ENCODE results near the gene CT45A1.
"Not testable (repeated sequence)": the region's sequence is repeated elsewhere in the genome, so short reads cannot be mapped to it uniquely, and the experiment has no call there.

Gene CT45A1

GRCh38 chrX:135737366-135738071 is 24.1 kb downstream of the CT45A1 start:
- Histone ChIP-seq H3K27me3 (ENCODE audit: insufficient read depth, poor library complexity, severe bottlenecking) (no peaks in the 10 kb centered on the region), H3K4me3 (replicated peaks; ENCODE audit: insufficient read depth, low read length) (no peak overlapping the region), H3K27ac (replicated peaks) (no peak overlapping the region)
- TF ChIP-seq REST (IDR thresholded peaks at IDR 0.05; ENCODE audit: insufficient replicate concordance, low read depth) (no peak), POLR2AphosphoS5 (IDR thresholded peaks at IDR 0.05; ENCODE audit: low read depth) (no peak), SPI1 (IDR thresholded peaks at IDR 0.05; ENCODE audit: borderline replicate concordance, low read depth) (no peak), GABPA (IDR thresholded peaks at IDR 0.05; ENCODE audit: low read depth) (no peak)
- TF ChIP-seq, protein P1, sequence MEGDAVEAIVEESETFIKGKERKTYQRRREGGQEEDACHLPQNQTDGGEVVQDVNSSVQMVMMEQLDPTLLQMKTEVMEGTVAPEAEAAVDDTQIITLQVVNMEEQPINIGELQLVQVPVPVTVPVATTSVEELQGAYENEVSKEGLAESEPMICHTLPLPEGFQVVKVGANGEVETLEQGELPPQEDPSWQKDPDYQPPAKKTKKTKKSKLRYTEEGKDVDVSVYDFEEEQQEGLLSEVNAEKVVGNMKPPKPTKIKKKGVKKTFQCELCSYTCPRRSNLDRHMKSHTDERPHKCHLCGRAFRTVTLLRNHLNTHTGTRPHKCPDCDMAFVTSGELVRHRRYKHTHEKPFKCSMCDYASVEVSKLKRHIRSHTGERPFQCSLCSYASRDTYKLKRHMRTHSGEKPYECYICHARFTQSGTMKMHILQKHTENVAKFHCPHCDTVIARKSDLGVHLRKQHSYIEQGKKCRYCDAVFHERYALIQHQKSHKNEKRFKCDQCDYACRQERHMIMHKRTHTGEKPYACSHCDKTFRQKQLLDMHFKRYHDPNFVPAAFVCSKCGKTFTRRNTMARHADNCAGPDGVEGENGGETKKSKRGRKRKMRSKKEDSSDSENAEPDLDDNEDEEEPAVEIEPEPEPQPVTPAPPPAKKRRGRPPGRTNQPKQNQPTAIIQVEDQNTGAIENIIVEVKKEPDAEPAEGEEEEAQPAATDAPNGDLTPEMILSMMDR (IDR thresholded peaks at IDR 0.05; ENCODE audit: insufficient read depth, low read length): no peak
- no peak for DNase-seq (ENCODE audit: low read depth in 1 of 2, low spot score in 1 of 2)

DNA sequence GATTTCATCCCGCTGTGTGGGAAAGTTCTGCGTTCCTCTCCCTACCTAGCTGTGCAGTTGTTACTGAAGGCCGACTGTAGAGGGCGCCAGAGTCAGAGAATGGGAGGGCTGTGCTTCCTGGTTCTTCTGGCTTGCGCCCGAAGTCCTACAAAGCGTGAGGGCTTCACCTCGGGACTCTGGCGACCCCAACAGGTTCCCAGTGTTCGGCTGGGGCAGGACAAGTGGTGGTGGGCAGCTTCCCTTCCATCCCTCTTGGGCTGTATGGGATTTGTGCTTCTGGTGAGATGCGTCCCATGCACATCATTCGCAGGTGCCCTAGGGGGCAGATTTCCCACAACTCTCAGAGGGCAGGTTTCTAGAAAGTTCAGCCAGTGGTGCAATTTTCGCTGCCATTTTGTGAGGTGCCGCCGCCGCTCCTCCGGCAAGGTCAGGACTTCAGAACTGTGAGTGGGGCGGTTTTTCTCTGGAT is 27.3 kb downstream of the CT45A1 start:
- Histone ChIP-seq H3K27me3 (ENCODE audit: insufficient read depth, poor library complexity, severe bottlenecking) (no peaks in the 10 kb centered on the region), H3K4me3 (replicated peaks; ENCODE audit: insufficient read depth, low read length) (no peak overlapping the region), H3K27ac (replicated peaks) (no peak overlapping the region)
- TF ChIP-seq POLR2AphosphoS5 (IDR thresholded peaks at IDR 0.05; ENCODE audit: low read depth) (no peak), GABPA (IDR thresholded peaks at IDR 0.05; ENCODE audit: low read depth) (no peak), SPI1 (IDR thresholded peaks at IDR 0.05; ENCODE audit: borderline replicate concordance, low read depth) (no peak), REST (IDR thresholded peaks at IDR 0.05; ENCODE audit: insufficient replicate concordance, low read depth) (no peak)
- TF ChIP-seq, protein P1 (IDR thresholded peaks at IDR 0.05; ENCODE audit: insufficient read depth, low read length): peak; percentile 14
- peak; percentile 5 to 52 for DNase-seq (ENCODE audit: low read depth in 1 of 2, low spot score in 1 of 2)

GRCh38 chrX:135741192-135741715 is 27.8 kb downstream of the CT45A1 start:
- Histone ChIP-seq H3K27me3 (ENCODE audit: insufficient read depth, poor library complexity, severe bottlenecking) (no peaks in the 10 kb centered on the region), H3K4me3 (replicated peaks; ENCODE audit: insufficient read depth, low read length) (no peak overlapping the region), H3K27ac (replicated peaks) (no peak overlapping the region)
- DNase-seq (ENCODE audit: low read depth in 1 of 2, low spot score in 1 of 2): no peak
- TF ChIP-seq, protein P1 (IDR thresholded peaks at IDR 0.05; ENCODE audit: insufficient read depth, low read length): no peak
- TF ChIP-seq SPI1 (IDR thresholded peaks at IDR 0.05; ENCODE audit: borderline replicate concordance, low read depth): no peak
- no peak for TF ChIP-seq POLR2AphosphoS5 (IDR thresholded peaks at IDR 0.05; ENCODE audit: low read depth)
- TF ChIP-seq GABPA (IDR thresholded peaks at IDR 0.05; ENCODE audit: low read depth): no peak
- no peak for TF ChIP-seq REST (IDR thresholded peaks at IDR 0.05; ENCODE audit: insufficient replicate concordance, low read depth)

DNA sequence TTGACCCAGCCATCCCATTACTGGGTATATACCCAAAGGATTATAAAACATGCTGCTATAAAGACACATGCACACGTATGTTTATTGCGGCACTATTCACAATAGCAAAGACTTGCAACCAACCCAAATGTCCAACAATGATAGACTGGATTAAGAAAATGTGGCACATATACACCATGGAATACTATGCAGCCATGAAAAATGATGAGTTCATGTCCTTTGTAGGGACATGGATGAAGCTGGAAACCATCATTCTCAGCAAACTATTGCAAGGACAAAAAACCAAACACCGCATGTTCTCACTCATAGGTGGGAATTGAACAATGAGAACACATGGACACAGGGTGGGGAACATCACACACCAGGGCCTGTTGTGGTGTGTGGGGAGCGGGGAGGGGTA is 31.3 kb downstream of the CT45A1 start:
- DNase-seq (ENCODE audit: low read depth in 1 of 2, low spot score in 1 of 2); H3K27me3 ChIP-seq (ENCODE audit: insufficient read depth, poor library complexity, severe bottlenecking); H3K27ac ChIP-seq (replicated peaks); H3K4me3 ChIP-seq (replicated peaks; ENCODE audit: insufficient read depth, low read length): not testable (repeated sequence)

- not testable (repeated sequence) for DNase-seq (ENCODE audit: low read depth in 1 of 2, low spot score in 1 of 2); H3K27ac ChIP-seq (replicated peaks); H3K4me3 ChIP-seq (replicated peaks; ENCODE audit: insufficient read depth, low read length); H3K27me3 ChIP-seq (ENCODE audit: insufficient read depth, poor library complexity, severe bottlenecking)
These were observed 54.7 kb downstream of the CT45A1 start, which contains the start of gene CT45A3 for GRCh38 chrX:135768091-135768490. Gene CT45A3, minus strand, starts transcription at chrX:135768191. Its CDS starts 3,747 bp downstream, at chrX:135764444.
